HG03045 (cell line): ENCODE measurements around the gene CLNS1A.
"Not testable (repeated sequence)": the region's sequence is repeated elsewhere in the genome, so short reads cannot be mapped to it uniquely, and the experiment has no call there.

Source experiments
- ATAC-seq: cut with Tn5 transposase; IDR thresholded peaks from one replicate; pipeline ENCODE4 v1.9.1; 2021; ENCODE audit warnings: mild to moderate bottlenecking, moderate library complexity; ENCODE audit not compliant: unreplicated experiment

The CLNS1A gene, protein sequence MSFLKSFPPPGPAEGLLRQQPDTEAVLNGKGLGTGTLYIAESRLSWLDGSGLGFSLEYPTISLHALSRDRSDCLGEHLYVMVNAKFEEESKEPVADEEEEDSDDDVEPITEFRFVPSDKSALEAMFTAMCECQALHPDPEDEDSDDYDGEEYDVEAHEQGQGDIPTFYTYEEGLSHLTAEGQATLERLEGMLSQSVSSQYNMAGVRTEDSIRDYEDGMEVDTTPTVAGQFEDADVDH

DNA sequence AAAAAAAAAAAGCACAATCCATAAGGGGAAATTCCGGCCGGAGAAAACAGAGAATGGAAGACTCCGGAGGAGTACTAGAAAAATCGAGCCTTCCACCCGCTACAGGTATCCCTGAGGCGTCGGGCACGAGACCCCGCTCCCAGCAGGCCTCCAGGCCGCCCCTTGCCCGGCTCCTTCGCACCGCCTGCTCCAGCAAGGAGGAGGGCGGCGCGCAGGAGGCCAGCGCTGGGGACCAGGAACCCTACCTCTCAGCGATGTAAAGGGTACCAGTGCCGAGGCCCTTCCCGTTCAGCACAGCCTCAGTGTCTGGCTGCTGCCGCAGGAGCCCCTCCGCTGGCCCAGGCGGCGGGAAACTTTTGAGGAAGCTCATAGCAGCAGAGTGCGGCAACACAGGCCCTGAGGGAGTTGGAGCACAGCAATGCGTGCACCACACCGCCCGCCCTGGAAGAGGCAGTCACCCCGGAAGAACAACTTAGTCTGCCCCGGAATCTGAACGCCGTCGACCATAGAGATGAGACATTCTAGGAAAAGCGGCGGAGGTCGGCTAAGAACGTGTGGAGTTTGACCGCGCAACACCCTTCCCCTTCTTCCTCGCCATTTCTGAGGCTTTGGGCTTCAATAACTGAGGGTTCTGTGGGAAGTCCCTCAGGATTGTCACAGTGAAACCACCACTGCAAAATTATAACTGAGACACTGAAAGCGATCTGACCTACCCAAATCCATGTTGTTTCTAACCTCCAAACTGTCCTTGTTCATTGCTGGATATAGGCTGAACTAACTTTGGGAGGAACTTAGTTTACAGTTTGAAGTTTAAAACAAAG is at the start of gene CLNS1A:
CLNS1A (minus strand) TSS at position 450 of the 821 bp plus-strand sequence; CDS start at position 370, 80 bp downstream.
- peak; percentile 98 for ATAC-seq

DNA sequence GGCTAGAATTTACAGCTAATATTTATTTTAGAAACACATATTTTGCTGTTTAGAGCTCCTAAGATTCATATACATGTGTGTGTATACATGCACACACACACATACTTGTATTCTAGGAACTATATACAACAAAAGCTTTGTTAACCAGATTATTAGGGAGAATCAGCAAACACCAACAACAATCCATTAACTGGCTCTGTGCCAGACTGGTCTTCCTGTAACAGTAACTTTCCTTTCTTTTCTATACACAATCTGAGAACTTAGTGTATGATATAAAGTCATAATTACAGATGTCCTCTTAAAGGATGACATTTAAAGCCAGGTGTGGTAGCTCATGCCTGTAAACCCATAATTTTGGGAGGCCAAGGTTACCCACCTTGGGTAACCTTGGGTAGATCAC is 49.5 kb upstream of the CLNS1A start:
- no peak for ATAC-seq

DNA sequence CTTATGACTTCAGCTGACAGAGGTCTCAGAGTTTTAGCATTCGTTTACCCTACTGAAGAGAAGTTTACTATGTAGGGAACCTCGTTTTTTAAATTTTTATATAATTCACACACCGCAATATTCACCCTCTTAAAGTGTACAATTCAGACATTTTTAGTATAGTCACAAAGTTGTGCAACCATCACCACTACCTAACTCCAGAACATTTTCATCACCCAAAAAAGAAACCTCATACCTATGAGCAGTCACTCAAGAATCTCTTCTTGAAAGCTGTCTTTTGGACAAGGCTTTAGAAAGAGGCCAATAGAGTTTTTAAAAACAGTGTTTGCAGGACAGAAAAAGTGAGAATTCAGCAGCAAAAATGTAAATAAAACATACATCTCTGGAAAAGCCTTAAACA is 39.5 kb upstream of the CLNS1A start:
- no peak for ATAC-seq

DNA sequence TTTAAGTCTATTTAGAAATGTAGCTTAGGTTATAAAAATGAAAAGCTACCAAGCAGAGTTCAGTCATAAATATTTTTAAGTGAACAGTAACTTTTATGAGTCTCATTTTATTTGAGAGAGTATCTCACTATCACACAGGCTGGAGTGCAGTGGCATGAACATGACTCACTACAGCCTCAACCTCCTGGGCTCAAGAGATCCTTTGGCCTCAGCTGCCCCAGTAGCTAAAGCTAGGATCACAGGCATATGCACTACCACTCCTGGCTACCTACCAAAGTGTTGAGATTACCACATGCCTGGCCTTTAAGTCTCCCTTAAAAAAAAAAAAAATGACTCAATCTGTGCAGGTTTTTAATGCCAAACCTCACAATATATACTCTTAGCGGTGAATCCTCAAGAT is 34.7 kb upstream of the CLNS1A start:
- no peak for ATAC-seq

DNA sequence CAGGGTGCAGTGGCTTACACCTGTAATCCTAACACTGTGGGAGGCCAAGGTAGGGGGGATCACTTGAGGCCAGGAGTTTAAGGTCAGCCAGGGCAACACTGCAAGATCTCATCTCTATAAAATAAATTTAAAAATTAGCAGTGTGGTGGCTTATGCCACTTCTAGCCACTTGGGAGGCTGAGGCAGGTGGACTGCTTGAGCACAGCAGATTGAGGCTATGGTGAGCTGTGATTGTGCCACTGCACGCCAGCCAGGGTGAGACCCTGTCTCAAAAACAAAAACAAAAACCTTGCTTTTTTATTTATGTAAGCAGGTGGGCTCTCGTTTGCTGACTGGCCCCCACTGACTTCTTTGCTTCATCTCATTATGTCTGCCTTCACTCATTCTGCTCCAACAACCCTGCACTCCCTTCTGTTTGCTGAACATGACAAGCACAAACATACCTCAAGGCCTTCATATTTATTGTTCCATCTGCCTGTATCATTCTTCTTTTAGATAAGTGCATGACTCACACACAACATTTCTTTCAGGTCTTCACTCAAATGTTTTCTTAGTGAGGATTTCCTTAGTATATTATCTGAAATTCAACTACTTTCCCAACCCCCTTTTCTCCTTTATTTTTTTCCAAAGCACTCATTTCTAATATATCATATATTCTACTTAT is 32.4 kb upstream of the CLNS1A start:
- ATAC-seq, result no peak

DNA sequence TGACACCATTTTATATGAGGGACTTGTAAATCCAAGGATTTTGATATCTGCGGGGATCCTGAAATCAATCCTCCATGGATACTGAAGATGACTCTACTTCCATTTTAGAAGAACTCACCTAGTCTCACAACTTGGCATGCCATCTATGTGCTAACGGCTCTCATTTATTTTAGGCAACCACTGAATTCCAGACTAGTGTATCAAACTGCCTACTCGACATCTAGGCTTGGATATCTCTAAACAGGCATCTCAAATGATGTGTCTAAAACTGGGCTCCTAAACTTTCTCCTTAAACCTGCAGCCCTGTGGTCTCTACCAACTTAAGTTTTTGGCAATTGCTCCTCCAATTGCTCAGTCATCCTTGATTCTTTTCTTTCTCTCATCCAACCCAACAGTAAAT is 31.2 kb upstream of the CLNS1A start:
- ATAC-seq, result no peak

DNA sequence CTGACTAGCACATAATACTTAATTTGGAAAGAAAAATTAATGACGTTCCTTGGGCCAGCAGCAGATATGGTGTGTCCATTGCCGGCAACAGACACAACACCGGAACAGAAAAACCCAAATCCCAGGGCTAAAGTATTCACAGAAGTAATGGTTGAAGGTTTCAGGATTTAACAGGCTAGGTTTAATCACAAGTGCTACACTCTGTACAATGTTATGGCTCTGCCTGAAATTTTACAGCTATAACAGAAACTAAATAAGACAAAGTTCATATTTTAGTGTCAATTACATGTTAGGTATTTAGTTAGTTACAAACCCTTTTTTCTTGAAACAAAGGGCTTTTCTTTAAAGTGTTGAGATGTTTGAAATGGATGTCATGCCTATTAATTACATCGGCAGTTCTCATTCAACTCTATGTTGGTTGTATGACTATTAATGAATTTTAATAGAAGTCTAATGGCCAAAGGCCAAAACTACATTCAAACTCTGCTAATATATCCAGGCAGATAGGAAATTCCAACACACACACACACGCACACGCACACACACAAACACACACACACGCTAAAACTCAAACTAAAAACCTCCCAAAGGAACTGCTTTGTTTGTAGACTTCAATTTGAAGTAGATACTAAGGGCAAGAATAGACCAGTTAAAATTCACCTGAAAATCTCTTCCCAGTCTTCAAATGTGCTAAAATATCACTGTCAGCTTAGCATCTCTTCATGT is 27.8 kb upstream of the CLNS1A start:
- ATAC-seq, result no peak

DNA sequence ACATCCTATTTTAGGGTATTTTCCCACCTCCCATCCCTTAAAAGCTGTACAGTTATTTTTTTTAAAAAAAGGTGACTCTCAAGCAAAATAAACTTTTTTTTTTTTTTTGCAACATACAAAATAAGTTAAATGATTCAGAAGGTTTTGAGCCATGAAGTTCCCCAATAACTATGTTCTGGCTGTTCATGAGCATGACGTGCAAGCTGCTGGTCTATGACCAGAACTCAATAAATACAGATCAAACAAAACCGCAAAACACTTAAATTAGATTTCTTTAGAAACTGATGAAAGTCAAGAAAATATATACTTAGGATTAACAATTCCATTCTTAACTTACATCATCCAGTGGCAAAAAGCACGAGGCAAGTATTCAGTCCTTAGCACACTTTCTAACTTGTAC is 24.1 kb upstream of the CLNS1A start:
- ATAC-seq, result no peak

DNA sequence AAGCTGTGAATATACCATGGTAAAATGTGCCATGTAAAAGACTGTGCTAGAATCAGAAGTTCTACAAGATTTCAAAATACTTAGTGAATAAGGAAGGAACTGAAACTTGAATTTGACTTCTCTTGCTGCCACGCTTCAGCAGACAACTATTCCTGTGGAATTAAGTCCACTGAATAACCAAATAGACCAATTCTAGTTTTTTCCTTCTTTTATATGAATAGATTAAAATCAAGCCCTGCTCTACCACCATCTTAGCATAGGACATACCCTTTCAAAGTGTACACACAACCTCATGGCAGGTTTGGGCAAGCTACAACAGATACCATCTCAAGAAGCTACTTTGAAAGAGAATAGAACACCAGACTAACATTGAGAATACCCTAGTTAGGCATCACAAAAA is 23.4 kb upstream of the CLNS1A start:
- no peak for ATAC-seq

DNA sequence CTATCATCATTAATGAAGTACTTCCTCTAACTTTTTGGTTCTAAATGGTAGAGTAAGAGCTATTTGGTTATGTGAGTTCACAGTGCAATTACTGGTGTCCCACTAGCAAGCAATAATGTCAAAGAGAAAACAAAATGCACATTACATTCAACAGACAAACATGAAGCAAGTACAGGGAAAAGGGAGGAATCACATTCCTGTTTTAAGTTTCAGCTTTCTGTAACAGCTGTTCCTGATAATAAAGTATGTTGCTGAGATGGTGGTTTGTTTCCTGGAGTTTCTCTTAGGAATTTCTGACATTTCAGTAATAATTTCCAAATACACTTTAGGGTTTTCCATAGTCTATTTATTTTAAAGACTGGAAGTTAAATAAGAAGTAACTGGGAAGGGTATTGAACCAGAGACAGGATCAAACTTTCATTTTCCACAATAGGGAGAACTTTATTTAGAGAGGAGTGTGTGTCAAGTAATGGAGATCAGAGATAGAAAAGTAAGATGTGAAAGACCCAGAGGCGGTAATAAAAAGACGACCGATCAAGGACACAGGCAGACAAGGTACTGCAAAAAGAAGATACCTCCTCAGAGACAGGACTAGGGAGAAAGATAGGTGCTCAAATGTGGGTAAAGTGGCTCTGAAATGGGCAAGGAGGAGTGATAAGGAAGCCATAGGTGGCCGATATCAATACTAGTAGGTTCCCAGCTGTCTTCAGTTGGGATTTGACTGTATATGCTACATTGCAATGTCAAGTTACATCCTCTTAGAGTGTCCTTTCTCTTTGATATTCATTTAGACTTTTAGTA is 20.8 kb upstream of the CLNS1A start:
- ATAC-seq, result no peak

DNA sequence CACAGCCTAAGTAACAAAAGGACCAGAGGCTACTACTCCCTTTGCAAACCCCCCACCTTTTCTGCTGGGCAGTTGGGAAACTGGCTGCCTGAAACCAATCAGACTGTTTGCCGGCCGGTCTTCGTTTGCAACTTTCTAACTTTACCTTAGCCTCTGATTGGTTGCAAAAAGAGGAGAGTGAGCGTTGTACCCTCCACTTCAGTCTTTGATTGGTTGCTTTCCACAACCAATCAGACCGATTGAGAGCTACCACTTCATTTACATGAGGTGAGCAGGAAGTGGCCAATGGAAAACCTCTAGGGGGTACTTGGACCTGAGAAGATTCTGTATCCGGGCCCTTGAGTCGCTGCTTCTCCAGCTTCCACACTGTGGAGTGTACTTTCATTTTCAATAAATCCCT is 18.8 kb upstream of the CLNS1A start:
- ATAC-seq, result no peak

DNA sequence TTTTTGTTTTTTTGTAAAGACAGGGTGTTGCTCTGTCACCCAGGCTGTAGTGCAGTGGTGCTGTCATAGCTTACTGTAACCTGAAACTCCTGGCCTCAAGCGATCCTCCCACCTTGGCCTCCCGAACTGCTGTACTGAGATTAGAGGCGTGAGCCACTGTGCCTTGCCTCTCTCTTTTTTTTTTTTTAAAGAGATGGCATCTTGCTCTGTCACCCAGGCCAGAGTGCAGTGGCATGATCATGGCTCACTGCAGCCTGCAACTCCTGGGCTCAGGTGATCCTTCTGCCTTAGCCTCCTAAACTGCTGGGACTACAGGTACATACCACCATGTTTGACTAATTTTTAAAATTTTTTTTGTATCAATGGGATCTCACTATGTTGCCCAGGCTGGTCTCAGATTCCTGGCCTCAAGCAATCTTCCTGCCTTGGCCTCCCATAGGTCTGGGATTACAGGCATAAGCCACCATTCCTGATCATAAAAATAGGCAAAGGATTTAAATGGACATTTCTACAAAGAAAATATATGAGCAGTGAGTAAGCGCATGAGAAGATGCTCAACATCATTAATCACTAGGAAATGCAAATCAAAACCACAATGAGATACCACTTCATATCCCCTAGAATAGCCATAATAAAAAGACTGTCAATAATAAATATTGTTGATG is 17.3 kb upstream of the CLNS1A start:
- ATAC-seq, result no peak

DNA sequence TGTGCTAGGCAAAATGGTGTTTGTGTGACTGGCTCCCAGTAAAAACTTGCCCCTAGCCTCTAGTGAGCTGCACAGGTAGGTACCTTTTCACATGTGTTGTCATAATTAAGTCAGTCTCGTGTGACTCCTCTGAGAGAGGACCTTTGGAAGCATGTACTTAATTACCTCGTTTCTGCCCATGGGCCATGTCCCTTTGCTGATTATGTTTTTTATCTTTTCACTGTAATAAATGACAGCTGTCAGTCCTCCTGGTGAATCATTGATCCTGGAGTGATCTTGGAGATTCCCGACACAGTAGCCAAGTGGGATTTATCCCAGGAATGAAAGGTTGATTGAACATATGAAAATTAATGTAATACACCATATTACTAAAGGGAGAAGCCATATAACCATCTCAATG is 12.5 kb upstream of the CLNS1A start:
- ATAC-seq, result no peak

DNA sequence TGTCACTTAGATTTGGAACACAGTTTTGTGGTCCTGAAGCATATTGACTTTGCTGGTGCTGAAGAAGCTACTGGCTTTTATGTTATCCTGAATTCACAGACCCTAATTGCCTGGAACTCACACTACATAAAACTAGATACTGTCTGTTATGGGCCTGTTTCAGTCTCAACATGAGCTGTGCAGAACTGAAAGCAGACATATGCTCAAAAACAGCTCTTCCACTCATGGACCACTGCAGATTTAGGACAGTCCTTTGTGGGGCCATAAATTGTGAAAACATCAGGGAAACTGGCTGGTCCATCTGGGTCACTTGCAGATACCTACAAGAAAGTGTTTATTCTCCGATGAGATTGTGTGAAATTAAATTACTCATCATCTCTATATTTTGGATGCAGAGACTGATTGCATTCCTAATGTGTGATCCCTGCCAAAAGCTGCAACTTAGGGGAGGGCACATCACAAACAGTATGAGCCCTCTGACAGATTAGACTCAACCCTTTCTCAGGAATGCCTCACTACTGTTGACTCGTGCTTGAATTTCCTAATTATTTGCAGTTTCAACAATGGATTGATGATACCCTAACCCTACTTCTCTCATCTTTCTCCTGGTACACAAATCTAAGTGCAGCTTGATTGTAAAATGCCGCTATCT is 10.2 kb upstream of the CLNS1A start:
- ATAC-seq, result no peak

DNA sequence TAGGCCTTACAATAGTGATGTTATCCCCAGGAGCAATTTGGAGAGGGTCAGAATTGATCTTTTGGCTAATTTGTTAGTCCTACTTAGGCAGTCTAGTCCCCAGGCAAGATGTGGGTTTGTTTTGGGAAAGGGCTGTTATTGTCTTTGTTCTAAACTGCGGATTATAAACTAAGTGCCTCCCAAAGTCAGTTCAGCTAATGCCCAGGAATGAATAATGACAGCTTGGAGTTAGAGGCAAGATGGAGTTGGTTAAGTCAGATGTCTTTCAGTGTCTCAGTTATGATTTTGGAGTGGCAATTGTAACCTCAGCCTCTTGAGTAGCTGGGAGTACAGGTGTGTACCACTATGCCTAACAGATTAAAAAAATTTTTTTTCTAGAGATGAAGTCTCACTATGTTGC is 7.3 kb upstream of the CLNS1A start:
- no peak for ATAC-seq

DNA sequence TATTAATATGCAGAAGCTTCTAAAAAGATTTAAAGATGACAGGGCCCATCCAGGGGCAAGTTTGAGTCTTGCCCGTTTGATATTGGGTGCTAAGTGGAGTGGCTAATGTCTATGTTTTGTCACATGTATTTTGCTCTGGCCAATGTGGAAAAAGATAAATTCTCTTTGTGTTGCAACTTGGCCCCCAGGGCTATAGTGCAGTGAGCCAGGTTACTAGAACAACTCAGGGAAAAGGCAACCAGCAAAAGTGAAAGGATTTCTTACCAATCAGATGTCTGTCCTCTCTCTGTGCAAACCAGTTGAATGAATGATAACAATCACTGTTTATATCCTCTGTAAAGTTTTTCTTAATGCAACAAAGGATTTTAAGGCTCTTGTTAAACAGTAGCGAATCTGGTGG is 4.6 kb upstream of the CLNS1A start:
- no peak for ATAC-seq

DNA sequence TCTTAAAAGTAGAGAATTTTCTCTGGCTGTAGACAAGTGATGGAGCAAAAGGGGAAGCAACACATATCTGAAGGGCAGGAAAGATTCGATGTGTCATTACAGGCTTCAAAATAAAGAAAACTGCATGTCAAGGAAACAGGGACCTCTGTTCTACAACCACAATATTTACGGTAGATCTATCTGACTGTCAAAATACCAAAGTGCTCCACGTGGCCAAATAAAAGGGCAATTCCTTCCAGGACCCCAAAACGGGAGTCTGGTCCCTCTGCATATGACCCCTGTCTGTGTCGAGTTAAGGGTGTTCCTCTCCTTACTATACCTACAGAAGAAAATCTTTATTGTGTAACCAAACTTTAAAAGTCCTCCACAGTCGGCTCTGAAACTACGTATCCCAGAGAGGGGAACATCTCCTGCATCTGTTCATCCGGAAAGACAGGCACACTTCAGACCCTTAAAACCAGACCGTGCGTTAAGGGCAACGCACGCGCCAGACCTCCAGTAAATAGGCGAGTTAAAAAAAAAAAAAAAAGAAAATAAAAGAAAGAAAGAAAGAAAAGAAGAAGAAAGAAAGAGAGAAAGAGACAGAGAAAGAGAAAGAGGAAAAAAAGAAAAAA is 756 bp downstream of the CLNS1A start:
- no peak for ATAC-seq

DNA sequence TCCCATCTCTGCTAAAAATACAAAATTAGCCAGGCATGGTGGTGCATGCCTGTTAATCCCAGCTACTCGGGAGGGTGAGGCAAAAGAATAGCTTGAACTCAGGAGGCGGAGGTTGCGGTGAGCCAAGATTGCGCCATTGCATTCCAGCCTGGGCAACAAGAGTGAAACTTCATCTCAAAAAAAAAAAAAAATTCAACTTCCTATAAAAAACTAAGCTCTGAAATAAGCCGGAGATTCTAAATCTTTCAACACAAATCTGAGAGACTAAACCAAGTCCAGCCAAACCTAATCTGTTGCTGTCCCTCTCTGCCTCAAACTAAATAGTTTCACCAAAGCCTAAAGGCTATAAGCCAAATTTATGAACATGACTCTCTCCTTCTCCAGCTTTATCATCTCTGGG is 3.7 kb downstream of the CLNS1A start:
- ATAC-seq, result not testable (repeated sequence)

DNA sequence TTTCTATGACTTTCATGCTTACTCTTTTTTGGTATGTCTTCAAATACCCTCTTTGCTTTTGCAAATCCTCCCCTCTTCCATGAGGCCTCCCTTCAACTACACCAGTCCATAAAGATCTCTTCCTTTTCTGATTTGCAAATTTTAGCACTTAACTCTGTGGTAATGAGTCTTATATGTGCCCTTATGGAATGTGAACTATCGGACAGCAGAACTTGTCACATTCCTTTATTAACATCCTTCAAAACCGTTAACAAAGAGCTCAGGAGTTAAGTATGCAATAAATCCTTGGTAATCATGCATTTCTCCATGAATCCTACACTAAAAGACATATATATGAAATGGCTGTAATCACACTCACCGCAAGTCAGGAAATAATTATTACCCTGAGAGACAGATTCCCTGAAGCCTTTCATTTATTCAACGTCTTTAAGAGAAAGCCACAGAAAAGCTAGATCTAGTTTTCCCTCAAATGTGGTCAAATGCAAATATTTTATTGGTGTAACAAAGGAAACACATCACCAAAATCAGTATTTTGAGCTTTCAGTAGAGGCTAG is 7.4 kb downstream of the CLNS1A start:
- no peak for ATAC-seq
